ENCODE results near the gene SPEM2. TPM values are rescaled to one million over a fixed set of nuclear protein-coding genes. Genes with fewer than 3 reads are reported as not detected.

The SPEM2 gene
- total RNA-seq, 1 donor from 2014 or later, result 0.15 TPM

GRCh38 chr17:7426896-7427489 is 1.6 kb downstream of the SPEM2 start:
- H3K27me3 Mint-ChIP-seq (ENCODE audit: unreplicated experiment), result peaks cover 10% of the 10 kb centered on the region
- no peak for DNase-seq (ENCODE audit: low spot score)
- H3K36me3 Mint-ChIP-seq (ENCODE audit: low read depth, unreplicated experiment), result no peaks in the 10 kb centered on the region
- no peak overlapping the region for H3K27ac Mint-ChIP-seq (ENCODE audit: unreplicated experiment)
- no peak for TF ChIP-seq CTCF (IDR thresholded peaks at IDR 0.05; ENCODE audit: unreplicated experiment)
- H3K9me3 Mint-ChIP-seq (ENCODE audit: unreplicated experiment), result no peaks in the 10 kb centered on the region
- no peak overlapping the region for H3K4me3 Mint-ChIP-seq (ENCODE audit: unreplicated experiment)
- no peaks in the 10 kb centered on the region for H3K4me1 Mint-ChIP-seq (ENCODE audit: unreplicated experiment)

- Mint-ChIP-seq H3K27ac (ENCODE audit: unreplicated experiment) (no peak overlapping the region), H3K27me3 (ENCODE audit: unreplicated experiment) (peaks cover 10% of the 10 kb centered on the region), H3K4me3 (ENCODE audit: unreplicated experiment) (no peak overlapping the region), H3K36me3 (ENCODE audit: low read depth, unreplicated experiment) (no peaks in the 10 kb centered on the region), H3K9me3 (ENCODE audit: unreplicated experiment) (no peaks in the 10 kb centered on the region), H3K4me1 (ENCODE audit: unreplicated experiment) (no peaks in the 10 kb centered on the region)
- no peak for TF ChIP-seq CTCF (IDR thresholded peaks at IDR 0.05; ENCODE audit: unreplicated experiment)
- DNase-seq (ENCODE audit: low spot score), result no peak
Measured at GRCh38 chr17:7427549-7427948, 2.1 kb downstream of the SPEM2 start.

DNA sequence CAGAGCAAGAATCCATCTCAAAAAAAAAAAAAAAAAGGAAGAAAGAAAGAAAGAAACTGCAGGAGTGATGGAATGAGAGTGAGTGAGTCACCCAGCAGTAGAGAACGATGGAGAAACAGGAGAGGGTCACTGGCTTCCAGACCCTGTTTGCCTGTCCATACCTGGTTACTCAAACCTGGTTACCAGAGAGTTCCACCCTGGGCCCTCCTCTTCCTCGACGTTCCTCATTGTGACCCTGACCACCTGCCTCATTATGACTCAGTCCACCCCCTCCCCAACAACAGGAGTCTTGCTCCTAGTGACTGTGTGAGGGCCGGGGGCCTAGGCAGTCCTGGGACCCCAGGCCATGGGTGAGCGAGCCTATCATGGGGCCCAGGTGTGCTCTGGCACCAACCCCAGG is 3.1 kb downstream of the SPEM2 start, which contains the start of gene SPEM3:
SPEM3 (plus strand) TSS at position 301 of the 400 bp plus-strand sequence; CDS start at position 347, 46 bp downstream.
- TF ChIP-seq CTCF (IDR thresholded peaks at IDR 0.05; ENCODE audit: unreplicated experiment), result no peak
- no peaks in the 10 kb centered on the region for H3K36me3 Mint-ChIP-seq (ENCODE audit: low read depth, unreplicated experiment)
- no peaks in the 10 kb centered on the region for H3K9me3 Mint-ChIP-seq (ENCODE audit: unreplicated experiment)
- H3K4me3 Mint-ChIP-seq (ENCODE audit: unreplicated experiment), result no peak within 1 kb of the TSS
- no peak within 1 kb of the TSS for H3K27ac Mint-ChIP-seq (ENCODE audit: unreplicated experiment)
- H3K4me1 Mint-ChIP-seq (ENCODE audit: unreplicated experiment), result no peaks in the 10 kb centered on the region
- H3K27me3 Mint-ChIP-seq (ENCODE audit: unreplicated experiment), result peaks cover 10% of the 10 kb centered on the region
- no peak for DNase-seq (ENCODE audit: low spot score)

GRCh38 chr17:7429722-7430121 is 4.3 kb downstream of the SPEM2 start:
- no peaks in the 10 kb centered on the region for H3K36me3 Mint-ChIP-seq (ENCODE audit: low read depth, unreplicated experiment)
- DNase-seq (ENCODE audit: low spot score), result no peak
- no peaks in the 10 kb centered on the region for H3K9me3 Mint-ChIP-seq (ENCODE audit: unreplicated experiment)
- H3K4me3 Mint-ChIP-seq (ENCODE audit: unreplicated experiment), result no peak overlapping the region
- no peak for TF ChIP-seq CTCF (IDR thresholded peaks at IDR 0.05; ENCODE audit: unreplicated experiment)
- no peak overlapping the region for H3K27ac Mint-ChIP-seq (ENCODE audit: unreplicated experiment)
- H3K27me3 Mint-ChIP-seq (ENCODE audit: unreplicated experiment), result peaks cover 7% of the 10 kb centered on the region
- no peaks in the 10 kb centered on the region for H3K4me1 Mint-ChIP-seq (ENCODE audit: unreplicated experiment)

DNA sequence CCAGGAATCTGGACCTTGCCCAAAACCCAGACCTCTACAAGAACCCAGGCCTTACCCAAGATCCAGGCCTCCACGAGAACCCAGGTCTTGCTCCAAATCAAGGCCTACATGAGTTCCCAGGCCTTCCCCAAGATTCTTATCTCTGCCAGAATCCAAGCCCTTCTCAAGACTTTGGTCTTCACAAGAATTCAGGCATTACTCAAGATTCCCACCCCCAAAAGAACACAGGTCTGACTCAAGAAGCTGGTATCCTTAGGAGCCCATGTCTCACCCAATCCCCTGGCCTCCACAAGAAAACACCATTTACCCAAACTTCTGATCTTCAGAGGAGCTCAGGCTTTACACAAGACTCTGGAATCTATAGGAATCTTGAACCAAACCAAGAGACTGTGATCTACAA is 5.8 kb downstream of the SPEM2 start:
- H3K4me3 Mint-ChIP-seq (ENCODE audit: unreplicated experiment), result no peak overlapping the region
- no peak for TF ChIP-seq CTCF (IDR thresholded peaks at IDR 0.05; ENCODE audit: unreplicated experiment)
- H3K9me3 Mint-ChIP-seq (ENCODE audit: unreplicated experiment), result no peaks in the 10 kb centered on the region
- no peaks in the 10 kb centered on the region for H3K36me3 Mint-ChIP-seq (ENCODE audit: low read depth, unreplicated experiment)
- peak overlapping the region; percentile 45 for H3K27ac Mint-ChIP-seq (ENCODE audit: unreplicated experiment)
- H3K27me3 Mint-ChIP-seq (ENCODE audit: unreplicated experiment), result peaks cover 5% of the 10 kb centered on the region
- DNase-seq (ENCODE audit: low spot score), result no peak
- H3K4me1 Mint-ChIP-seq (ENCODE audit: unreplicated experiment), result peaks cover 8% of the 10 kb centered on the region

Measured in endothelial cell (in vitro differentiated cells).